ENCODE data around the gene UBE2V1.
"Not testable (repeated sequence)": the region's sequence is repeated elsewhere in the genome, so short reads cannot be mapped to it uniquely, and the experiment has no call there.

Gene UBE2V1

DNA sequence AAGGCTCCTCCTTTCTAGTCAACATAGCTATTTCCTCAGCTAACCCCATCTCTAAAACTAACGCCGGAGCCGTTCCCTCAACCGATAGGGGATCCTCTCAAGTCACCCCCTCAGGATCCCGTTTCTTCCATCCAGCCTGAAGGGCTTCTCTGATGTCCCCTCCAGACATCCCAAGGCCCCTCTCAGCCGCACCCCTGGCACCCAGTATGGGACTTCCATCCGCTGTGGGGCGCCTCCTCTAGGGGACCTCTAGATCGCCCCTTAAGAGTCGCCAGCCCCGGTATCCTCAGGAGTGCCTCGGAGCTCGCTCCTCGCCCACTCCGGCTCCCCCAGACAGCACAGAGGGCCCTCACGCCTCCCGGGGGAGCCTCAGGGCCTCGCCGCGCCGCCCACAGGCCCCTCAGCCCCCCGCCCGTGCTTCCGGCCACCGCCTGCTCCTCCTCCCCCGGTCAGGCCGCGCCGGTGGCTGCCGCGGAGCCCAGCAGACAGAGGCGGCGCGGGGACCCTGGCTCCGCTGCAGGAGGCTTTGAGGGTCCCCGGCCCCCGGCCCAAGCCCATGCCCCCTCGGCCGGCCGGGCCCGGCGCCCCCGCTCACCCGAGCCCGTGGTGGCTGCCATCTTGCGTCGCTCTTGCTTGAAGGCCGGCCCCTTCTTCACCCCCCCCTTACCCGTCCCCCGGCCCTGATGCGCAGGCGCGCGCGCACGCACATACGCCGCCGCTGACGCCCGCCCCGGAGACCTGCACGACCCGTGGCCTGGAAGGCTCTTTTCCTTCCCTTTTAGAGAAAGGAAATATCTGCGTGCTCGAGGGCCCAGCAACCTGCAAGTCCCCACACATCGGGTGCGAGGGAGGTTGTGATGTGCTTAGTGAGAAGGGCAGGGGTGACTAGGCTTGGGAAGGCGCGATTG, at the start of gene UBE2V1:
Gene UBE2V1 (minus strand): TSS at position 639 of the 908 bp plus-strand sequence. CDS start 22 bp downstream, at position 617.
- DNase-seq, result peak; percentile 86

- DNase-seq, result not testable (repeated sequence)
Measured at GRCh38 chr20:50161494-50161893, 48.5 kb upstream of the UBE2V1 start.

DNA sequence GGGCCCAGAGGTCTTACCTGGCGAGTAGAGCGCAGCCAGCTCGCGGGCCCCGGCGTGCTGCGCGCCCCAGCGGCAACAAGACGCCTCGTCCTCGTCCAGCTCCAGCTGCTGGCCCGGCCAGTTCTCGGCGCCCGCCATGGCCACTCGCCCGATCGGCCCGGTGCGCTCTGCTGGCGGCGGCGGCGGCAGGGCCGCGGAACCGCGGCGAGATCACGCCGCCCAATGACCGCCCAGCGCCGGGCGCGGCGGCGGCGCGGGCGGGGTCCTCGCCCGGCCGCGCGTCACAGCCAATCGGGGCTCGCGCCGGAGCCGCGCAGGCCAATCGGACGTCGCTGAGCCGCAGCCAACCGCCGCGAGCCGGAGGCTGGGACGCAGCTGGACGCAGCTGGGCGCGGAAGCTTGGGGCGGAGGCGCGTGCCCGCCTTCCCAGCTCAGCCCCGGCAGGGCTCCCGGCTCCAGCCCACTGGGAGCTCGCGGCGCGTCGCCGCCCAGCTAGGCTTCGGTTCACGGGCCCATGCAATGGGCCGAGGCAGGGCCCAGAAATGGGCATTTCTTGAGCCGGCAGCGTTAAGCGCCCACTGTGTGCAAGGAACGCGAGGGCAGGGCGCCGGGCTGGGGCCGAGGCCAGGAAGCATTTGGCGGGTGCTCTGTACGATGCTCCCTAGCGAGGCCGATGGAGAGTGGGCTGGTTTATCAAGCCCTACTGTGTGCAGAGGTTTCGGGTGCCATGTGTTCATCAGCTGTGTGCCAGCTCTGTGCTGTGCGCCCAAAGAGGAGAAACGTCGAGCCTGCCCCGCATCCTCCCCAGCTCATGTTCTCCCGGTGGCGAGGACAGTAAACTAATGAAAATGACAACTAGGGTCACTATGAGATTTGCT, 40.8 kb upstream of the UBE2V1 start, which contains the start of gene PEDS1:
Gene PEDS1 (minus strand): TSS at position 224 of the 878 bp plus-strand sequence. CDS start 86 bp downstream, at position 138.
- peak; percentile 92 for DNase-seq

DNA sequence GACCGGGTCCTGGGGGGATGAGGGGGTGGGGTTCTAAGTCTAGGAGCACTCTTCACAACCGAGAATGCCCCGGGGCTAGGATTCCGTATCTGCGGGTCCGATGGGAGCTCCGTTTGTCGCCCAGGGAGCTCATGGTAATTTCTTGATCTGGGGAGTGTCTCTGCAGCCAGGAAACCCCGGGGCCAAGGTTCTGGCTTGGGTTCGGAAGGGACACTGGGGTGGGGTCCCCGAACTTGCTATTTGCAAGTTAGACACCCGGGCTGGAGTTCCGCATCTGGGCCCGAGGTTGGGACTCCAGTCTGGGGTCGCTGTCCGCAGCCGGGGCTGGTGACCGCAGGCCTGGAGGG, 40.2 kb upstream of the UBE2V1 start:
- no peak for DNase-seq

GRCh38 chr20:50152394-50153152, 39.6 kb upstream of the UBE2V1 start:
- DNase-seq, result no peak

DNA sequence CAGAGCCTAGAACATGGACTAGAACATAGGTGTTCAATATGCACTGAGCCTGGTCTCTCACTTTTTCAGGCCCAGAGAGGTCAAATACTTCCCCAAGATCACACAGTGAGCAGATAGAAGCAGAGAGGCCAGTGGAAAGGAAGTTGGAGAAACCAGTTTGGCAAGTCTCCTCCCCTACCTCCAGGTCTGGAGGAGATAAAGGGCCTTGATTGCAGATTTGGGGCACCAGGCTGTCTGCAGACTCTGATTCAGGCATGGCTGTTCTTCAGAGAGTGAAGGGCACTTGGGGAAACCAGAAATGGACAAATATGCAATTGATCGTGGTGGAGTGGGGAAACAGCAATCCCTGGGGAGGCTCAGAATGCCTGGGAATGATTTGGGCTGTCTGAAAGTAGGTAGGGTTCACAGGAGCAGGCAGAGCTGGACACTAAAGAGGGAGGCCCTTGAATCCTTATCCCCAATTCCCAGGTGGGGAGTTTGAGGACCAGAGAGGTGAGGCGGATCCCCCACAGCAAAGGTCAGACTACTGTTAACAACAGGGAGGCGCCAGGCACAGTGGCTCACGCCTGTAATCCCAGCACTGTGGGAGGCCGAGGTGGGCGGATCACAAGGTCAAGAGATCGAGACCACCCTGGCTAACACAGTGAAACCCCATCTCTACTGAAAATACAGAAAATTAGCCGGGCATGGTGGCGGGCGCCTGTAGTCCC, 38.2 kb upstream of the UBE2V1 start:
- no peak for DNase-seq

DNA sequence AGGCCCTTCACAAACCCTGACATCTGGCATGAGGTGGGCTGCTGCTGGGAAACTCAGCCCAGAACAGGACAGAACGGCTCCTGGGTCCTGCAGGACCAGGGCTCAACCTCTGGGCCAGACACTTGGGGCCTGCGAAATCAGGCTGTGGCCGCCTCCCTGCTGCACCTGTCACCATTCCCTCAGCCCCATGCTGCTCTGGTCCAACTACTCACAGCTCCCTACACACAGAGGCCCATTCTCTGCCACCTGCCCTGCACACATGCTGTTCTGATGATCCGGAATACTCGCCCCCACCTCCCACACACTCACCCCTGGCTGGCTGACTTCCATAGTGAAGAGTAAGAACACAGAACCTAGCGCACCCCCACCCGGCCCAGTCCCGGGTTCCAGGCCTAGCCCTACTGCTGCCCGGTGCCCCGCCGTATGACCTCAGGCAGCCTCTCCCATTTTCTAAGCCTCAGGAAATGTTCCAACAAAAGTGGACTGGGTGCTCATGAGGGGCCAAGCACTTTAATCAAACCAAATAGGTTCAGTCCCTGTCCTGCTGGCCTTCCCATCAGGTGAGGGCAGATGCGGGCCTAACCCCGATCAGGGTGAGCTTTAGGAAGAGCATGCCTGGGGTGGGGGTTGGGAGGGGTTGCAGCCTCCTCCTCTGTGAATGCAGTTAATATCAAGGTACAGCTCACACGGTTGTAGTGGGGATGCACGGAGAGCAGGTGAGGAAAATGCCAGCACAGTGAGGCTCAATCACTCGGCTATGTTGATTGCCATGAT, 36.7 kb upstream of the UBE2V1 start:
- DNase-seq, result no peak

DNA sequence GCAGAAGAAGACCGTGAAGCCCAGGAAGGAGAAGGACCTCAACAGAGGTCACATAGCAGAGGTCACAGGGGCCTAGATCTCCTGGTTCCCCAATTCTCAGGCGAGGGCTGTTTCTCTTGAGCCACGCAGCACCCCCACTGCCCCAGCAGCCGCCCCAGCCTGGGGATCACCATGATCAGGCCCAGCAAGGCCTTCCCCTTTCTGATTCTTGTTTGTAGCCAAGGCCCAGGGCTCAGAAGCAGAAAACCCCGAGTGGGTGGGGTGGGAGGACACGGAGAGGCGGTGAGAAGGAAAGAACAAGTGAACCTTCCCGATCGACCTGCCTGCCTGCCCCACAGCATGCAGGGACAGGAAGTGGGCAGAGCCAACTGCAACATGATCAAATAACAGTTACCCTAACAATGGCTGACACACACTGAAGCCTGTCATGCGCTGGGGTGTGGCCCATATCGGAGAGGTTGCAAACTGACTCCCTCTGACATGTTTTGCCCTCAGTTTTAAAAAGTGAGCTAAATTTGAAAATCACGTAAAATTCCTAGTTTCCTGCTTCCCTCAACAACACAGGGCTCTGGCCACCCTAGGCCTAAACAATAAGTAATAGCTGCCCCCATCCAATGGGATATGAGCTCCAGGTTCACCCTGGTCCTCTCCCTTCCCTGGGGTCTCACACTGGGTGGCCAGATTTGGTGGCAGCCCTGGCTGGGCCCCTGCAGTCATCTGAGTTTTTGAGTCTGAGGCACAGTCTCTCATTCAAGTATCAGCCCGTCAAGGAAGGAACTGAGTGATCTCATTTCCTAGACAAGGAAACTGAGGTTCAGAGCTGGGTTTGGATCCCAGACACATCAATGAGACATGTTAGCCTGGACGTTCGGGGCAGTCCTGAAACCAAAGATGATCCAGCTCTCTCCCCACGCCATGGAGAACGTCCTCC, 34.0 kb upstream of the UBE2V1 start:
- peak; percentile 31 for DNase-seq

DNA sequence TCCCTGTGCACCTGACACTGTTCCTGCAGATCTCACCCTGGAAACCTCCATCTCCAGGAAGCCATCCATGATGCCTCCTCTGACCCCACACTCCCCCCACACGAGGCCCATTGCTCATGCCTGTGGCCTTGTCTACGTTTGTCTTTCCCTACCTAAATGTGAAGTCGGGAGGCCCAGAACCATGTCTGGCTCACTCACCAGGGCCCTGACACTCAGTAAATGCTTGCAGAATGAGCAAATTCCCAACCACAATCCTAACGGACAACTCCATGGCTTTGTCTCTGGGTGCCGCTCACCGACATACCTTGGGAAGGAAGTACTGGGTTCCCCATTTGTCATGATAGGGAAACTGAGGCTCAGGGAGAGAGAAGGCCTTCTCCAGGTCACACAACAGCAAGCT, 33.3 kb upstream of the UBE2V1 start:
- peak; percentile 59 for DNase-seq

DNA sequence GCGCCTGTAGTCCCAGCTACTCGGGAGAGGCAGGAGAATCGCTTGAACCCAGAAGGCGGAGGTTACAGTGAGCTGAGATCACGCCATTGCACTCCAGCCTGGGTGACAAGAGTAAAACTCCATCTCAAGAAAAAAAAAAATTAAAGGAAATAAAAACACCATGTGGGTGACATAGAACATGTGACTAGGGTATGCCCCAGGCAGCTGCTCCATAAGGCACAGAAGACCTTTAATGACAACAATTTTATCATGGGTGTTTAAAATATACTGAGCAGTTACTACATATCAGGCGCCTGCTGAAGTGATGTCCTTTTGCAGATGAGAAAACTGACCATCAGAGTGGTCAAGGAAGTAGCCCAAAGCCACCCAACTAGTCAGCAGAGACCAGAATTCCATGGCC, 32.6 kb upstream of the UBE2V1 start:
- no peak for DNase-seq

DNA sequence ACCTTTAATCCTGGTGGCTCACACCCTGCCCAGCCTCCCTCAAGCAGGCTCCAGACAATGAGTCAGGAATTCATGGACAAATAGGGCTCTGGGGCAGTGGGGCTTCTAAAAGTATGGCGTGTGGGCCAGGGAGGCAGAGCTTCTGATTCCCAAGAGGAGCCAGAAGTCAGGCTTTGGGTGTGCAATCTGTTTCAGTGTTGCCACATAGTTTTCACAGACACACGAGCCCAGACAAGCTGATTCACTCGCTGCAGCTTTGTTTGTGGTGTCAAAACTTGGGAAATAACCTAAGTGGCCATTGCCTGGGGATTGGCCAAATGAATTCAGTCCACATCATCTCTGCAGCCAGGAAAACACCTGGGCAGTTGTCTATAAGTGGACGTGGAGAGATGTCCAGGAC, 31.4 kb upstream of the UBE2V1 start:
- peak; percentile 97 for DNase-seq

GRCh38 chr20:50142812-50143211, 29.9 kb upstream of the UBE2V1 start:
- DNase-seq, result no peak

DNA sequence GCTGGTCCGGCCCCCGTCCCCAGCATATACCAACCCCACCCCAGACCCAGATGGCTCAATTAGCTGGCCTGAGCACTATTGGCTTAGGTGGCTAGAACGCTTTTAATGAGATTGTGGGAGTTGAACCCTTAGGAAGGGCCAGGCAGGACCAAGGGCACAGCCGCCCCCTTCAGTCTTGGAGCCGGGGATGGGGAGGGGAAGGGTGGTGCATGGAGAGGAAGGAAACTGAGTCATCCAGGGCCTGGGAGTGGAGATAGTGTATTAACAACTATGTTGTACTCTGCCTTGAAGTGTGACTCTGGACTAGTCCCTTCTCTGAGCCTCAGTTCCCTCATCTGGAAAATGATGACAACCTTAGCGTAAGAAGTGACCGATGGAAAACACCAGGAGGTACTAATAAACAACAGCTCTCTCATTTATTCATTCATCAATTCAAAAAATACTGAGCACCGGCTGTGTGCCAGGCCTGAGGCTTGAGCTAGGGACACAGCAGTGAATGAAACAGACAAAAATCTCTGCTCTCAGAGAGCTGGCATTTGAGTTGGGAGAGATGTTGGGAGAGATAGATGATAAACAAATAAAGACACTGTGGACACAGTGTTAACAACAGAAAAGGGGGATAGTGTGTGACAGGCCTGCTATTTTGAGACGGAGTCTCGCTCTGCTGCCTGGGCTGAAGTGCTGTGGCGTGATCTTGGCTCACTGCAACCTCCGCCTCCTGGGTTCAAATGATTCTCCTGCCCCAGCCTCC, 29.0 kb upstream of the UBE2V1 start:
- DNase-seq, result no peak

DNA sequence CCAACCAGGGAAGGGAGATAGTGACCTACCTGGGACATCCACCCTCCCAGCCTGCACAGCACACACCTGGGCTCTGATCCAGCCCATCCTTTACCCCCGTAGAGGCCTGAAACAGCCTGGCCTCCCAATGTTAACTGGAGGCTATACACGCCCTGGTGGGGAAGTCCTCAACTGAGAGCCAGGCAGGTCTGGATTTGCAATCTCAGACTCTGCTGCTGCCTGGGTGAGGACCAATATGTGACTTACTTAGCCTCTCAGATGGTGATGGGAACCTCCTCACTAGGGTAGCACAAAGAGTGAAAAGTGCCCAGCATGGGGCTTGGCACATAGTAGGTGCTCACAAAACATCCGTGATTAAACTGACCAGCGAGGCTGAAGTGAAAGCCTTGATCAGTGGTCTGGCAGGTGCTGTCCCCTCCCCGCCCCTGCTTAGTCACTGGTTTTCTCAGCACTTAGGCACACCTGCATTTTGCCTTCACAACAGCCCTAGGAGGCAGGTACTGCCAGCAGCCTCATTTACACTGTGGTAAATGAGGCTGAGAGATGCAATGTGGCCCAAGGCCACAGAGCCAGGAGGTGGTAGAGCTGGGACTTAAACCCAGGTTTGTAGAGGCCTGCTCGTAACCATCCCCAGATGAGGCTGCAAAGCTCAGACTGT, 28.2 kb upstream of the UBE2V1 start:
- DNase-seq, result no peak

DNA sequence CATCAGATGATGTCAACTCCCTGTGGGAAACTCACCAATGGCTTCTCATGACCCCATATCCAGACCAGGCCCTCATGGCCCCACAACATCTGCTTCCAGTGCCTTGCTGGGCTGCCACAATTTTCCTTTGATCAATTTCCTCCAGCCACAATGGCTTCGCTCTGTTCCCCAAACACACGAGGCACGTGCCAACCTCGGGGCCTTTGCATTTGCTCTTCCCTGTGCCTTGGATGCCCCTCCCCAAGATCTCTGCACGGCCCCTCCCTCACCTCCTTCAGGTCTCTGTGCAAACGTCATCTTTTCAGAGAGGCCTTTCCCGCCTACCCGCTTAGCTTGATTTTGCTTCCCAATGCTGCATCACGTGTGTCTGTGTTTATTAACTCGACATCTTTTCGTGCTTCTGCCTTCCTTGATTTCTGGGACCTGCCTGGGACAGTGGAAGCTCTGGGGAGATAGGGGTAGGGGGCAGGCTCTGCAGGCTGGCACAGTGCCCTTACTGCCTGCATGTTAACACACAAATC, 27.4 kb upstream of the UBE2V1 start:
- DNase-seq, result no peak

- no peak for DNase-seq
Measured at GRCh38 chr20:50138479-50139393, 25.8 kb upstream of the UBE2V1 start.

GRCh38 chr20:50138120-50138478, 25.1 kb upstream of the UBE2V1 start:
- DNase-seq, result no peak

- DNase-seq, result not testable (repeated sequence)
Measured at GRCh38 chr20:50137702-50138101, 24.8 kb upstream of the UBE2V1 start.

All from fibroblast of skin of right biceps (primary cell).